Stimulated activated effector memory CD8-positive, alpha-beta T cell treated with anti-CD3 and anti-CD28 coated beads, Interleukin-12 subunit alpha, Interleukin-12 subunit beta, amount 100 ng/mL, for 72 hours (primary cell): Measurements from ENCODE around the gene SDK2.

ENCODE experiments used
- ATAC-seq: fragments of 150-1000 bp; cut with Tn5 transposase; 2 replicates; pipeline ENCODE4 v1.10.0; 2021
- DNase-seq, 2 donors: peaks; one replicate each; pipeline ENCODE4 v3.0.0; 2021 to 2022; ENCODE audit warnings: low spot score in 2 of 2
- H3K27ac Mint-ChIP-seq: one replicate; pipeline ENCODE4 v1.8.0; 2022; ENCODE audit warnings: mild to moderate bottlenecking, mixed read lengths
- H3K36me3 Mint-ChIP-seq: one replicate; pipeline ENCODE4 v1.8.0; 2022; ENCODE audit warnings: mild to moderate bottlenecking, mixed read lengths
- H3K4me1 Mint-ChIP-seq: one replicate; pipeline ENCODE4 v1.8.0; 2022; ENCODE audit warnings: mixed read lengths
- H3K4me3 Mint-ChIP-seq: one replicate; pipeline ENCODE4 v1.8.0; 2022; ENCODE audit warnings: mild to moderate bottlenecking, mixed read lengths
- H3K9me3 Mint-ChIP-seq: one replicate; pipeline ENCODE4 v1.8.0; 2022; ENCODE audit warnings: mixed read lengths

The SDK2 gene

GRCh38 chr17:73628642-73629552 lies 15.3 kb downstream of the SDK2 start:
- H3K36me3 Mint-ChIP-seq, result no peaks in the 10 kb centered on the region
- H3K9me3 Mint-ChIP-seq, result no peaks in the 10 kb centered on the region
- no peak overlapping the region for H3K27ac Mint-ChIP-seq
- peak; percentile 14 for ATAC-seq
- H3K4me1 Mint-ChIP-seq, result no peaks in the 10 kb centered on the region
- no peak overlapping the region for H3K4me3 Mint-ChIP-seq
- no peak for DNase-seq

- Mint-ChIP-seq H3K4me1 (no peaks in the 10 kb centered on the region), H3K9me3 (no peaks in the 10 kb centered on the region), H3K27ac (no peak overlapping the region), H3K36me3 (no peaks in the 10 kb centered on the region), H3K4me3 (no peak overlapping the region)
- no peak for DNase-seq
- ATAC-seq, result no peak
These were observed 18.1 kb downstream of the SDK2 start for GRCh38 chr17:73625991-73626673.

- DNase-seq (no peak), ATAC-seq (no peak)
- H3K27ac Mint-ChIP-seq, result no peak overlapping the region
- no peak overlapping the region for H3K4me3 Mint-ChIP-seq
- H3K9me3 Mint-ChIP-seq, result no peaks in the 10 kb centered on the region
- no peaks in the 10 kb centered on the region for H3K36me3 Mint-ChIP-seq
- no peaks in the 10 kb centered on the region for H3K4me1 Mint-ChIP-seq
These were observed 19.2 kb downstream of the SDK2 start for GRCh38 chr17:73625006-73625405.

GRCh38 chr17:73624496-73624988 lies 19.7 kb downstream of the SDK2 start:
- no peak overlapping the region for H3K27ac Mint-ChIP-seq
- H3K4me1 Mint-ChIP-seq, result no peaks in the 10 kb centered on the region
- peaks cover under 1% of the 10 kb centered on the region for H3K9me3 Mint-ChIP-seq
- no peak for DNase-seq
- H3K4me3 Mint-ChIP-seq, result no peak overlapping the region
- no peaks in the 10 kb centered on the region for H3K36me3 Mint-ChIP-seq
- no peak for ATAC-seq

GRCh38 chr17:73623818-73624217 lies 20.4 kb downstream of the SDK2 start:
- no peak for ATAC-seq
- no peaks in the 10 kb centered on the region for H3K36me3 Mint-ChIP-seq
- no peaks in the 10 kb centered on the region for H3K4me1 Mint-ChIP-seq
- no peak overlapping the region for H3K27ac Mint-ChIP-seq
- no peak overlapping the region for H3K4me3 Mint-ChIP-seq
- H3K9me3 Mint-ChIP-seq, result peaks cover 5% of the 10 kb centered on the region
- DNase-seq, result no peak

GRCh38 chr17:73623247-73623646 lies 21.0 kb downstream of the SDK2 start:
- Mint-ChIP-seq H3K27ac (no peak overlapping the region), H3K4me1 (no peaks in the 10 kb centered on the region), H3K4me3 (no peak overlapping the region), H3K9me3 (peaks cover 5% of the 10 kb centered on the region), H3K36me3 (no peaks in the 10 kb centered on the region)
- DNase-seq, result no peak
- ATAC-seq, result no peak

- Mint-ChIP-seq H3K4me3 (no peak overlapping the region), H3K4me1 (no peaks in the 10 kb centered on the region), H3K9me3 (peaks cover 5% of the 10 kb centered on the region), H3K27ac (no peak overlapping the region), H3K36me3 (no peaks in the 10 kb centered on the region)
- ATAC-seq (no peak), DNase-seq (no peak)
These were observed 21.9 kb downstream of the SDK2 start for GRCh38 chr17:73622381-73622780.

GRCh38 chr17:73621685-73622084 lies 22.6 kb downstream of the SDK2 start:
- Mint-ChIP-seq H3K27ac (no peak overlapping the region), H3K36me3 (no peaks in the 10 kb centered on the region), H3K4me3 (no peak overlapping the region), H3K4me1 (no peaks in the 10 kb centered on the region), H3K9me3 (peaks cover 5% of the 10 kb centered on the region)
- no peak for DNase-seq
- no peak for ATAC-seq

- Mint-ChIP-seq H3K36me3 (no peaks in the 10 kb centered on the region), H3K27ac (no peak overlapping the region), H3K4me1 (no peaks in the 10 kb centered on the region), H3K4me3 (no peak overlapping the region), H3K9me3 (peaks cover 5% of the 10 kb centered on the region)
- ATAC-seq (no peak), DNase-seq (no peak)
These were observed 23.8 kb downstream of the SDK2 start for GRCh38 chr17:73620414-73620813.

GRCh38 chr17:73617501-73617900 lies 26.7 kb downstream of the SDK2 start:
- Mint-ChIP-seq H3K4me3 (no peak overlapping the region), H3K9me3 (peaks cover 5% of the 10 kb centered on the region), H3K27ac (no peak overlapping the region), H3K4me1 (no peaks in the 10 kb centered on the region), H3K36me3 (no peaks in the 10 kb centered on the region)
- ATAC-seq, result no peak
- no peak for DNase-seq

- DNase-seq, result no peak
- Mint-ChIP-seq H3K4me3 (no peak overlapping the region), H3K36me3 (no peaks in the 10 kb centered on the region), H3K9me3 (peaks cover 5% of the 10 kb centered on the region), H3K4me1 (no peaks in the 10 kb centered on the region), H3K27ac (peak overlapping the region; percentile 34)
- no peak for ATAC-seq
These were observed 27.3 kb downstream of the SDK2 start for GRCh38 chr17:73616873-73617404.

- H3K36me3 Mint-ChIP-seq, result no peaks in the 10 kb centered on the region
- H3K4me1 Mint-ChIP-seq, result no peaks in the 10 kb centered on the region
- H3K9me3 Mint-ChIP-seq, result peaks cover 5% of the 10 kb centered on the region
- ATAC-seq (no peak), DNase-seq (no peak)
- peak overlapping the region; percentile 34 for H3K27ac Mint-ChIP-seq
- H3K4me3 Mint-ChIP-seq, result no peak overlapping the region
These were observed 27.9 kb downstream of the SDK2 start for GRCh38 chr17:73616120-73616872.

- peak overlapping the region; percentile 32 for H3K27ac Mint-ChIP-seq
- ATAC-seq (no peak), DNase-seq (no peak)
- no peak overlapping the region for H3K4me3 Mint-ChIP-seq
- H3K4me1 Mint-ChIP-seq, result no peaks in the 10 kb centered on the region
- peaks cover 2% of the 10 kb centered on the region for H3K9me3 Mint-ChIP-seq
- H3K36me3 Mint-ChIP-seq, result no peaks in the 10 kb centered on the region
These were observed 30.0 kb downstream of the SDK2 start for GRCh38 chr17:73614256-73614655.

GRCh38 chr17:73613271-73614233 lies 30.7 kb downstream of the SDK2 start:
- no peaks in the 10 kb centered on the region for H3K36me3 Mint-ChIP-seq
- DNase-seq (no peak), ATAC-seq (no peak)
- no peaks in the 10 kb centered on the region for H3K4me1 Mint-ChIP-seq
- no peaks in the 10 kb centered on the region for H3K9me3 Mint-ChIP-seq
- H3K4me3 Mint-ChIP-seq, result no peak overlapping the region
- H3K27ac Mint-ChIP-seq, result peak overlapping the region; percentile 32
